ENCODE data around the gene SIAH3.
"Not testable (repeated sequence)": the region's sequence is repeated elsewhere in the genome, so short reads cannot be mapped to it uniquely, and the experiment has no call there.

Gene SIAH3

GRCh38 chr13:45757589-45757988, 94.0 kb downstream of the SIAH3 start:
- not testable (repeated sequence) for H3K4me1 ChIP-seq (ENCODE audit: insufficient read depth, low read length); H3K27ac ChIP-seq (ENCODE audit: low read depth, low read length); H3K4me3 ChIP-seq (ENCODE audit: low read length); H3K36me3 ChIP-seq (ENCODE audit: insufficient read depth, low read length); H3K27me3 ChIP-seq (ENCODE audit: insufficient read depth, low read length); H3K9ac ChIP-seq (ENCODE audit: low read depth, low read length); H3K9me3 ChIP-seq (ENCODE audit: insufficient read depth, low read depth, low read length)
- 84% methylated on average over 3 of the region's 3 CpGs for WGBS

- not testable (repeated sequence) for H3K27me3 ChIP-seq (ENCODE audit: insufficient read depth, low read length); H3K36me3 ChIP-seq (ENCODE audit: insufficient read depth, low read length); H3K4me3 ChIP-seq (ENCODE audit: low read length); H3K9ac ChIP-seq (ENCODE audit: low read depth, low read length); H3K4me1 ChIP-seq (ENCODE audit: insufficient read depth, low read length); H3K9me3 ChIP-seq (ENCODE audit: insufficient read depth, low read depth, low read length); H3K27ac ChIP-seq (ENCODE audit: low read depth, low read length)
- 93% methylated on average over 1 of the region's 1 CpG for WGBS
These were observed 95.1 kb downstream of the SIAH3 start for GRCh38 chr13:45756498-45756897.

GRCh38 chr13:45752510-45752909, 99.0 kb downstream of the SIAH3 start:
- Histone ChIP-seq H3K4me3 (ENCODE audit: low read length) (no peak overlapping the region), H3K27ac (ENCODE audit: low read depth, low read length) (no peak overlapping the region), H3K36me3 (ENCODE audit: insufficient read depth, low read length) (no peaks in the 10 kb centered on the region), H3K4me1 (ENCODE audit: insufficient read depth, low read length) (0 out of 2 replicates have a peak, but pooled peaks cover 5% of the 10 kb centered on the region), H3K9ac (ENCODE audit: low read depth, low read length) (no peak overlapping the region), H3K9me3 (ENCODE audit: insufficient read depth, low read depth, low read length) (0 out of 2 replicates have a peak, but pooled peaks cover 5% of the 10 kb centered on the region), H3K27me3 (ENCODE audit: insufficient read depth, low read length) (no peaks in the 10 kb centered on the region)
- 100% methylated on average over 1 of the region's 1 CpG for WGBS

- Histone ChIP-seq H3K27ac (ENCODE audit: low read depth, low read length) (no peak overlapping the region), H3K4me3 (ENCODE audit: low read length) (no peak overlapping the region), H3K9ac (ENCODE audit: low read depth, low read length) (no peak overlapping the region), H3K36me3 (ENCODE audit: insufficient read depth, low read length) (no peaks in the 10 kb centered on the region), H3K4me1 (ENCODE audit: insufficient read depth, low read length) (0 out of 2 replicates have a peak, but pooled peaks cover 5% of the 10 kb centered on the region), H3K9me3 (ENCODE audit: insufficient read depth, low read depth, low read length) (no peaks in the 10 kb centered on the region), H3K27me3 (ENCODE audit: insufficient read depth, low read length) (no peaks in the 10 kb centered on the region)
These were observed 99.7 kb downstream of the SIAH3 start for GRCh38 chr13:45751885-45752284.

GRCh38 chr13:45750566-45750965, 101.0 kb downstream of the SIAH3 start:
- Histone ChIP-seq H3K9me3 (ENCODE audit: insufficient read depth, low read depth, low read length) (no peaks in the 10 kb centered on the region), H3K36me3 (ENCODE audit: insufficient read depth, low read length) (no peaks in the 10 kb centered on the region), H3K9ac (ENCODE audit: low read depth, low read length) (no peak overlapping the region), H3K4me1 (ENCODE audit: insufficient read depth, low read length) (0 out of 2 replicates have a peak, but pooled peaks cover 5% of the 10 kb centered on the region), H3K27me3 (ENCODE audit: insufficient read depth, low read length) (no peaks in the 10 kb centered on the region), H3K27ac (ENCODE audit: low read depth, low read length) (no peak overlapping the region), H3K4me3 (ENCODE audit: low read length) (no peak overlapping the region)
- 93% methylated on average over 3 of the region's 3 CpGs for WGBS

- H3K9me3 ChIP-seq (ENCODE audit: insufficient read depth, low read depth, low read length), result no peaks in the 10 kb centered on the region
- no peaks in the 10 kb centered on the region for H3K36me3 ChIP-seq (ENCODE audit: insufficient read depth, low read length)
- no peak overlapping the region for H3K9ac ChIP-seq (ENCODE audit: low read depth, low read length)
- no peak overlapping the region for H3K27ac ChIP-seq (ENCODE audit: low read depth, low read length)
- no peaks in the 10 kb centered on the region for H3K27me3 ChIP-seq (ENCODE audit: insufficient read depth, low read length)
- 0 out of 2 replicates have a peak, but pooled peaks cover 5% of the 10 kb centered on the region for H3K4me1 ChIP-seq (ENCODE audit: insufficient read depth, low read length)
- H3K4me3 ChIP-seq (ENCODE audit: low read length), result no peak overlapping the region
- WGBS, result 75% methylated on average over 10 of the region's 13 CpGs
These were observed 102.4 kb downstream of the SIAH3 start for GRCh38 chr13:45748941-45749759.

GRCh38 chr13:45747071-45747470, 104.5 kb downstream of the SIAH3 start:
- Histone ChIP-seq H3K27me3 (ENCODE audit: insufficient read depth, low read length) (no peaks in the 10 kb centered on the region), H3K9me3 (ENCODE audit: insufficient read depth, low read depth, low read length) (no peaks in the 10 kb centered on the region), H3K27ac (ENCODE audit: low read depth, low read length) (no peak overlapping the region), H3K9ac (ENCODE audit: low read depth, low read length) (no peak overlapping the region), H3K4me1 (ENCODE audit: insufficient read depth, low read length) (0 out of 2 replicates have a peak, but pooled peaks cover 5% of the 10 kb centered on the region), H3K36me3 (ENCODE audit: insufficient read depth, low read length) (no peaks in the 10 kb centered on the region), H3K4me3 (ENCODE audit: low read length) (no peak overlapping the region)
- WGBS, result 92% methylated on average over 2 of the region's 2 CpGs

- Histone ChIP-seq H3K4me3 (ENCODE audit: low read length) (no peak overlapping the region), H3K9me3 (ENCODE audit: insufficient read depth, low read depth, low read length) (no peaks in the 10 kb centered on the region), H3K27ac (ENCODE audit: low read depth, low read length) (no peak overlapping the region), H3K9ac (ENCODE audit: low read depth, low read length) (no peak overlapping the region), H3K36me3 (ENCODE audit: insufficient read depth, low read length) (no peaks in the 10 kb centered on the region), H3K4me1 (ENCODE audit: insufficient read depth, low read length) (no peaks in the 10 kb centered on the region), H3K27me3 (ENCODE audit: insufficient read depth, low read length) (no peaks in the 10 kb centered on the region)
- 91% methylated on average over 3 of the region's 3 CpGs for WGBS
These were observed 106.6 kb downstream of the SIAH3 start for GRCh38 chr13:45744979-45745378.

GRCh38 chr13:45742985-45743384, 108.6 kb downstream of the SIAH3 start:
- Histone ChIP-seq H3K4me1 (ENCODE audit: insufficient read depth, low read length) (no peaks in the 10 kb centered on the region), H3K36me3 (ENCODE audit: insufficient read depth, low read length) (no peaks in the 10 kb centered on the region), H3K9ac (ENCODE audit: low read depth, low read length) (no peak overlapping the region), H3K9me3 (ENCODE audit: insufficient read depth, low read depth, low read length) (no peaks in the 10 kb centered on the region), H3K4me3 (ENCODE audit: low read length) (no peak overlapping the region), H3K27ac (ENCODE audit: low read depth, low read length) (no peak overlapping the region), H3K27me3 (ENCODE audit: insufficient read depth, low read length) (no peaks in the 10 kb centered on the region)
- WGBS, result 93% methylated on average over 5 of the region's 5 CpGs

- H3K36me3 ChIP-seq (ENCODE audit: insufficient read depth, low read length), result no peaks in the 10 kb centered on the region
- no peaks in the 10 kb centered on the region for H3K4me1 ChIP-seq (ENCODE audit: insufficient read depth, low read length)
- no peak overlapping the region for H3K9ac ChIP-seq (ENCODE audit: low read depth, low read length)
- H3K27me3 ChIP-seq (ENCODE audit: insufficient read depth, low read length), result no peaks in the 10 kb centered on the region
- H3K27ac ChIP-seq (ENCODE audit: low read depth, low read length), result no peak overlapping the region
- H3K4me3 ChIP-seq (ENCODE audit: low read length), result no peak overlapping the region
- WGBS, result 68% methylated on average over 2 of the region's 2 CpGs
- H3K9me3 ChIP-seq (ENCODE audit: insufficient read depth, low read depth, low read length), result no peaks in the 10 kb centered on the region
These were observed 114.0 kb downstream of the SIAH3 start for GRCh38 chr13:45737571-45738017.

GRCh38 chr13:45733361-45733760, 118.2 kb downstream of the SIAH3 start:
- Histone ChIP-seq H3K4me1 (ENCODE audit: insufficient read depth, low read length) (no peaks in the 10 kb centered on the region), H3K9ac (ENCODE audit: low read depth, low read length) (no peak overlapping the region), H3K27me3 (ENCODE audit: insufficient read depth, low read length) (no peaks in the 10 kb centered on the region), H3K27ac (ENCODE audit: low read depth, low read length) (no peak overlapping the region), H3K4me3 (ENCODE audit: low read length) (no peak overlapping the region), H3K9me3 (ENCODE audit: insufficient read depth, low read depth, low read length) (no peaks in the 10 kb centered on the region), H3K36me3 (ENCODE audit: insufficient read depth, low read length) (no peaks in the 10 kb centered on the region)
- 93% methylated on average over 5 of the region's 5 CpGs for WGBS

Measured in HUES64 (cell line).